GM21515 (cell line): Measurements from ENCODE around the gene RPL36AL.
"Not testable (repeated sequence)": the region's sequence is repeated elsewhere in the genome, so short reads cannot be mapped to it uniquely, and the experiment has no call there.

Source experiments
- ATAC-seq: cut with Tn5 transposase; IDR thresholded peaks from one replicate; pipeline ENCODE4 v1.9.1; 2021; ENCODE audit not compliant: unreplicated experiment

RPL36AL gene

GRCh38 chr14:49620182-49621113, at the start of gene RPL36AL, which contains the start of gene MGAT2:
RPL36AL (minus strand) TSS chr14:49620626; CDS start chr14:49619104, 1,522 bp downstream.
MGAT2 (plus strand) TSS chr14:49620799; CDS start chr14:49621269, 470 bp downstream.
- peak; percentile 89 for ATAC-seq

- ATAC-seq: no peak
Measured at GRCh38 chr14:49659526-49660455, 39.4 kb upstream of the RPL36AL start.

- ATAC-seq: not testable (repeated sequence)
Measured at GRCh38 chr14:49657500-49657899, 37.1 kb upstream of the RPL36AL start.

- no peak for ATAC-seq
Measured at GRCh38 chr14:49654511-49654910, 34.1 kb upstream of the RPL36AL start.

GRCh38 chr14:49653508-49653907, 33.1 kb upstream of the RPL36AL start:
- ATAC-seq: no peak

GRCh38 chr14:49642163-49642562, 21.7 kb upstream of the RPL36AL start:
- ATAC-seq: no peak

- no peak for ATAC-seq
Measured at GRCh38 chr14:49641697-49642129, 21.3 kb upstream of the RPL36AL start.

GRCh38 chr14:49640540-49641417, 20.4 kb upstream of the RPL36AL start:
- no peak for ATAC-seq

- ATAC-seq: no peak
Measured at GRCh38 chr14:49637534-49638078, 17.2 kb upstream of the RPL36AL start.

- ATAC-seq: no peak
Measured at GRCh38 chr14:49636866-49637265, 16.4 kb upstream of the RPL36AL start.

GRCh38 chr14:49634547-49635334, 14.3 kb upstream of the RPL36AL start, which contains the start of gene DNAAF2:
DNAAF2 (minus strand) TSS chr14:49635244; CDS start chr14:49635149, 95 bp downstream.
- peak; percentile 27 for ATAC-seq

- peak; percentile 77 for ATAC-seq
Measured at GRCh38 chr14:49633640-49634546, 13.5 kb upstream of the RPL36AL start.

GRCh38 chr14:49623941-49624839, 3.8 kb upstream of the RPL36AL start:
- no peak for ATAC-seq

- no peak for ATAC-seq
Measured at GRCh38 chr14:49623387-49623786, 3.0 kb upstream of the RPL36AL start.

GRCh38 chr14:49622022-49622607, 1.7 kb upstream of the RPL36AL start:
- ATAC-seq: no peak

GRCh38 chr14:49621114-49621881, 872 bp upstream of the RPL36AL start:
- ATAC-seq: peak; percentile 30
